Measurements from ENCODE around the gene ADD1.

- TF ChIP-seq CTCF (IDR thresholded peaks at IDR 0.05), result no peak
- no peak for TF ChIP-seq POLR2A (IDR thresholded peaks at IDR 0.05)
Observed at GRCh38 chr4:2812612-2813354, 30.9 kb upstream of the ADD1 start.

Measured in right lobe of liver (tissue), 4 donors.